K562 (cell line): ENCODE data around the gene CCDC136. TPM values are rescaled to one million over a fixed set of nuclear protein-coding genes. Genes with fewer than 3 reads are reported as not detected.

ENCODE experiments used
- BCOR ChIP-seq: fragments of 450-650 bp; IDR thresholded peaks from 2 replicates; pipeline ENCODE4 v1.6.1; 2016
- CBFA2T3 ChIP-seq: fragments of 450-650 bp; IDR thresholded peaks from 2 replicates; pipeline ENCODE4 v1.6.1; 2017
- CCNT2 ChIP-seq: IDR thresholded peaks from 2 replicates; pipeline ENCODE4 v1.6.1; 2011; ENCODE audit warnings: borderline replicate concordance, low read depth, mild to moderate bottlenecking, moderate library complexity, mixed read lengths, low read length; ENCODE audit not compliant: insufficient read length; ENCODE audit errors: extremely low read depth
- CHD2 ChIP-seq: IDR thresholded peaks from 2 replicates; pipeline ENCODE4 v1.6.1; 2011; ENCODE audit warnings: low read depth, low read length
- KLF1 ChIP-seq: fragments of 450-650 bp; IDR thresholded peaks from 2 replicates; pipeline ENCODE4 v1.6.1; 2016; ENCODE audit warnings: missing genetic modification characterization, missing compliant biosample characterization
- MYBL2 ChIP-seq, 2 experiments: fragments of 450-650 bp in 1 of 2; sonication (generic) in 1 of 2; formaldehyde crosslinking in 1 of 2; IDR thresholded peaks; 2 replicates each; pipeline versions ENCODE4 v1.6.1 to v1.8.1; 2017 to 2022; ENCODE audit warnings: borderline replicate concordance in 1 of 2, inconsistent platforms in 1 of 2, low read depth in 1 of 2, mild to moderate bottlenecking in 1 of 2, missing genetic modification reagents in 1 of 2, moderate library complexity in 1 of 2
- NFIX ChIP-seq: fragments of 250-450 bp; sonication (Bioruptor Pico); IDR thresholded peaks from 2 replicates; pipeline ENCODE4 v1.4.0; 2020; ENCODE audit warnings: low read depth, mild to moderate bottlenecking, moderate library complexity
- POLR2AphosphoS2 ChIP-seq: IDR thresholded peaks from 2 replicates; pipeline ENCODE4 v1.6.1; 2012; ENCODE audit warnings: low read length, improper control_type of control experiment
- POLR2G ChIP-seq: fragments of 200-400 bp; formaldehyde crosslinking; IDR thresholded peaks from 2 replicates; pipeline ENCODE4 v1.6.1; 2017; ENCODE audit warnings: low read depth, mild to moderate bottlenecking, antibody characterized with exemption, low read length, moderate library complexity
- RAD21 ChIP-seq, 2 experiments: fragments of 250-450 bp in 1 of 2; fragments of 450-650 bp in 1 of 2; sonication (Bioruptor Pico) in 1 of 2; formaldehyde crosslinking in 1 of 2; IDR thresholded peaks in 1 of 2; conservative IDR thresholded peaks in 1 of 2; 2 replicates each; pipeline versions ENCODE4 v1.4.0 to v1.8.0; 2020 to 2022; ENCODE audit warnings: mild to moderate bottlenecking in 2 of 2, moderate library complexity in 1 of 2
- SRSF3 ChIP-seq: fragments of 200-400 bp; formaldehyde crosslinking; IDR thresholded peaks from 2 replicates; pipeline ENCODE4 v1.6.1; 2016; ENCODE audit warnings: mild to moderate bottlenecking, low read length, moderate library complexity; ENCODE audit not compliant: insufficient read depth
- STAG1 ChIP-seq: sonication (generic); formaldehyde crosslinking; IDR thresholded peaks from 2 replicates; pipeline ENCODE4 v1.5.0; 2020; ENCODE audit warnings: missing genetic modification reagents, borderline replicate concordance
- ZBTB7A ChIP-seq: IDR thresholded peaks from 2 replicates; pipeline ENCODE4 v1.6.1; 2011; ENCODE audit warnings: low read depth, mild to moderate bottlenecking, low read length, moderate library complexity, borderline replicate concordance; ENCODE audit not compliant: control insufficient read depth
- ZNF134 ChIP-seq: fragments of 250-450 bp; sonication (Bioruptor Pico); conservative IDR thresholded peaks from 2 replicates; pipeline ENCODE4 v1.4.0; 2020
- ZNF695 ChIP-seq: fragments of 450-650 bp; formaldehyde crosslinking; IDR thresholded peaks from 2 replicates; pipeline ENCODE4 v1.4.0; 2020; ENCODE audit warnings: mild to moderate bottlenecking, moderate library complexity
- ZNF699 ChIP-seq: fragments of 250-450 bp; sonication (Bioruptor Pico); IDR thresholded peaks from 2 replicates; pipeline ENCODE4 v1.8.0; 2021; ENCODE audit warnings: mild to moderate bottlenecking, moderate library complexity; ENCODE audit not compliant: insufficient replicate concordance
- ZNF79 ChIP-seq: fragments of 250-450 bp; sonication (Bioruptor Pico); IDR thresholded peaks from 2 replicates; pipeline ENCODE4 v1.4.0; 2020; ENCODE audit warnings: low read depth, mild to moderate bottlenecking, moderate library complexity
- polyA plus RNA-seq, 8 experiments: library from polyadenylated mRNA; depleted of rRNA in 4 of 8; stranded (reverse) in 5 of 8; unstranded in 3 of 8; fragments of >200 nt; fragmentation: Nextera tagmentation in 2 of 8; fragmentation: Illumina TruSeq in 1 of 8; extraction: Ambion mirVana in 2 of 8; extraction: Trizol in 1 of 8; gene quantifications; 2 replicates each; pipeline versions ENCODE4 v1.2.1 to v1.2.3, GENCODE V29; 2011 to 2014; ENCODE audit warnings: inconsistent platforms in 1 of 8, missing spikeins in 1 of 8
- total RNA-seq, 7 experiments: library from RNA; depleted of rRNA in 6 of 7; stranded (reverse); fragments of >200 nt in 6 of 7; fragmentation: Illumina TruSeq in 2 of 7; extraction: Trizol in 2 of 7; gene quantifications; 2 replicates each; pipeline versions ENCODE4 v1.2.1 to v1.2.3, GENCODE V29; 2011 to 2021; ENCODE audit warnings: low replicate concordance in 1 of 7
- TF ChIP-seq, protein P1 (sequence below): fragments of 250-450 bp; sonication (Bioruptor Pico); IDR thresholded peaks from 2 replicates; pipeline ENCODE4 v1.8.0; 2022; ENCODE audit warnings: inconsistent platforms
- TF ChIP-seq, protein P2 (sequence below): fragments of 250-450 bp; sonication (Bioruptor Pico); IDR thresholded peaks from 2 replicates; pipeline ENCODE4 v1.9.0; 2021; ENCODE audit warnings: mild to moderate bottlenecking
- TF ChIP-seq, protein P3 (sequence below): fragments of 250-450 bp; sonication (Bioruptor Pico); IDR thresholded peaks from 2 replicates; pipeline ENCODE4 v1.8.0; 2021; ENCODE audit warnings: moderate library complexity, mild to moderate bottlenecking, inconsistent platforms
- TF ChIP-seq, protein P4 (sequence below): fragments of 250-450 bp; sonication (Bioruptor Pico); IDR thresholded peaks from 2 replicates; pipeline ENCODE4 v1.8.0; 2022; ENCODE audit warnings: moderate library complexity, mild to moderate bottlenecking, inconsistent platforms

Gene CCDC136
- total and polyA plus RNA-seq, 9 of the 15 experiments (the other 6 are each of a cell fraction or from before 2014, with no cell fraction given): 2.4 to 40.8 (median 26.5) TPM

DNA sequence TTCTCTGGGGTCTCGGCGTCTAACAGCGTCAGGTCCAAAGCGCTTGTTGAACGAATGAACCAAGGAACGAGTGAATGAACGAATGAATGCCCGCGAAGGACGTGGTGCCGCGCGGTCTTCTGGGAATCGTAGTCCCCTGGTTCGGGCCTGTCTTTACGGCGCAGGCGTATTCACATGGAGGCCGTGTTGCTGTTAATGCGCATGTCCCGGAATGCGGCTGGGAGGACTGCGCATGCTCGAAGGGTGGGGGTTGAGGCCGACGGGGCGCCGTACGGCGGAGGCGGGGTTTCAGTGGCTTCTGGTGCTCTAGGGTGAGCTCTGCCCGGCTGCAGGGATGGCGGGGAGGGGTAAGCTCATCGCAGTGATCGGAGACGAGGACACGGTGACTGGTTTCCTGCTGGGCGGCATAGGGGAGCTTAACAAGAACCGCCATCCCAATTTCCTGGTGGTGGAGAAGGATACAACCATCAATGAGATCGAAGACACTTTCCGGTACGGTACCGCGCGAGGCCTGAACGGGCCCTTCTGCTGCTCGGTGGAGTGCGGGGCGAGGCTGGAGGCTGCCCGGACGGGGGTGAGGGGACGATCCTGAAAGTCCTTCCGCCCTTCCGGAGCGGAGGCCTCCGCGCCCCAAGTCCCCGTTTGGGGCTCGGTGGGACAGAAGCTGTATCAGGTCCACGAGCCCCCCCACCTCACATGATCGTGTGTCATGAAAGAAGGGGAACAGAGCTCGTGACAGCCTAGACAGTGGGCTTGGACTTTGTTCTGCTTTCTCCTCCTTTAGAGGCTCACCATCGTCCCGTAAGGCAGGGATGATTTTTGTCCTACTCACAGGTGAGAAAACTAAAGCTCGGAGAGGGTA is 71.0 kb downstream of the CCDC136 start, which contains the start of gene ATP6V1F (continued):
- TF ChIP-seq, protein P1, sequence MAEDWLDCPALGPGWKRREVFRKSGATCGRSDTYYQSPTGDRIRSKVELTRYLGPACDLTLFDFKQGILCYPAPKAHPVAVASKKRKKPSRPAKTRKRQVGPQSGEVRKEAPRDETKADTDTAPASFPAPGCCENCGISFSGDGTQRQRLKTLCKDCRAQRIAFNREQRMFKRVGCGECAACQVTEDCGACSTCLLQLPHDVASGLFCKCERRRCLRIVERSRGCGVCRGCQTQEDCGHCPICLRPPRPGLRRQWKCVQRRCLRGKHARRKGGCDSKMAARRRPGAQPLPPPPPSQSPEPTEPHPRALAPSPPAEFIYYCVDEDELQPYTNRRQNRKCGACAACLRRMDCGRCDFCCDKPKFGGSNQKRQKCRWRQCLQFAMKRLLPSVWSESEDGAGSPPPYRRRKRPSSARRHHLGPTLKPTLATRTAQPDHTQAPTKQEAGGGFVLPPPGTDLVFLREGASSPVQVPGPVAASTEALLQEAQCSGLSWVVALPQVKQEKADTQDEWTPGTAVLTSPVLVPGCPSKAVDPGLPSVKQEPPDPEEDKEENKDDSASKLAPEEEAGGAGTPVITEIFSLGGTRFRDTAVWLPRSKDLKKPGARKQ: no peak
- TF ChIP-seq ZNF134 (CRISPR knock-in tag) (no peak), KLF1 (tag) (no peak), POLR2AphosphoS2 (peak; percentile 94), BCOR (peak; percentile 42; the same call in 1 of the 2 replicates), ZNF79 (CRISPR knock-in tag) (no peak), CHD2 (peak; percentile 23; the same call in 1 of the 2 replicates), ZNF695 (no peak), ZNF699 (no peak), NFIX (no peak), CBFA2T3 (no peak), CCNT2 (peak; percentile 55), RAD21 (CRISPR knock-in tag; conservative IDR thresholded peaks at IDR 0.05 in 1 of 2, IDR thresholded peaks at IDR 0.05 in 1 of 2) (no peak), SRSF3 (no peak), ZBTB7A (no peak; the same call in 1 of the 2 replicates), MYBL2 (IDR thresholded peaks at IDR 0.05; ENCODE audit: low read depth) (no peak), MYBL2 (CRISPR knock-in tag; IDR thresholded peaks at IDR 0.05; ENCODE audit: borderline replicate concordance) (no peak), POLR2G (peak; percentile 89), STAG1 (no peak)
- TF ChIP-seq, protein P2, sequence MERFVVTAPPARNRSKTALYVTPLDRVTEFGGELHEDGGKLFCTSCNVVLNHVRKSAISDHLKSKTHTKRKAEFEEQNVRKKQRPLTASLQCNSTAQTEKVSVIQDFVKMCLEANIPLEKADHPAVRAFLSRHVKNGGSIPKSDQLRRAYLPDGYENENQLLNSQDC (CRISPR knock-in tag): no peak
- TF ChIP-seq, protein P3, sequence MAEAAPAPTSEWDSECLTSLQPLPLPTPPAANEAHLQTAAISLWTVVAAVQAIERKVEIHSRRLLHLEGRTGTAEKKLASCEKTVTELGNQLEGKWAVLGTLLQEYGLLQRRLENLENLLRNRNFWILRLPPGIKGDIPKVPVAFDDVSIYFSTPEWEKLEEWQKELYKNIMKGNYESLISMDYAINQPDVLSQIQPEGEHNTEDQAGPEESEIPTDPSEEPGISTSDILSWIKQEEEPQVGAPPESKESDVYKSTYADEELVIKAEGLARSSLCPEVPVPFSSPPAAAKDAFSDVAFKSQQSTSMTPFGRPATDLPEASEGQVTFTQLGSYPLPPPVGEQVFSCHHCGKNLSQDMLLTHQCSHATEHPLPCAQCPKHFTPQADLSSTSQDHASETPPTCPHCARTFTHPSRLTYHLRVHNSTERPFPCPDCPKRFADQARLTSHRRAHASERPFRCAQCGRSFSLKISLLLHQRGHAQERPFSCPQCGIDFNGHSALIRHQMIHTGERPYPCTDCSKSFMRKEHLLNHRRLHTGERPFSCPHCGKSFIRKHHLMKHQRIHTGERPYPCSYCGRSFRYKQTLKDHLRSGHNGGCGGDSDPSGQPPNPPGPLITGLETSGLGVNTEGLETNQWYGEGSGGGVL: no peak
- TF ChIP-seq, protein P4, sequence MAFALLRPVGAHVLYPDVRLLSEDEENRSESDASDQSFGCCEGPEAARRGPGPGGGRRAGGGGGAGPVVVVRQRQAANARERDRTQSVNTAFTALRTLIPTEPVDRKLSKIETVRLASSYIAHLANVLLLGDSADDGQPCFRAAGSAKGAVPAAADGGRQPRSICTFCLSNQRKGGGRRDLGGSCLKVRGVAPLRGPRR: no peak
